Hepatocyte (in vitro differentiated cells): ENCODE data around the gene AKR7A2.

Experiments used
- CTCF ChIP-seq: fragments of 200-600 bp; sonication (generic); IDR thresholded peaks from 2 replicates; pipeline ENCODE4 v1.5.1; 2016; ENCODE audit warnings: antibody characterized with exemption, mild to moderate bottlenecking; ENCODE audit not compliant: poor library complexity
- EZH2 ChIP-seq: fragments of 200-600 bp; sonication (generic); IDR thresholded peaks from 2 replicates; pipeline ENCODE4 v1.6.1; 2016; ENCODE audit warnings: antibody characterized with exemption, mild to moderate bottlenecking, borderline replicate concordance

DNA sequence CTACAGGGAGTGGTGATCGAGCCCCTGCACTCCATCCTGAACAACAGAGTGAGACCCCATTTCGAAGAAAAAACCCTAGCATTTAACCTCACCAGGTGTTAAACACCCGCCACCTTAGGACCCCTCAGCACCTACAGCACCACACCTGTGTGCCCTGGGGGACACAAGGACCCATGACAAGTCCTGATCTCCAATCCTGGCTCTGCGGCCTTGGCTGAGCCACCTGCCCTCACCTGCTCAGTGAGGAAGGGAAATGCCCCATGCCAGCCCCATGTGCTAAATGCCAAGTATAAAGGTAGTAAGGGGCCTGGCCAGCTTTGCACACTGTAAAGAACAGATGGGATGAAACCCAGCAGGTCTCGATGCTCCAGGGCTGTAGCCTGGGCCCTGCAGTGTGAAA is 49.2 kb downstream of the AKR7A2 start:
- TF ChIP-seq CTCF (no peak), EZH2 (no peak)
